Fibroblast of mammary gland (primary cell): ENCODE results near the gene ITIH4.
A peak's percentile ranks its signal among the peaks of the same experiment; 100 is the strongest.

Source experiments
- DNase-seq: peaks from one replicate; pipeline ENCODE4 v3.0.0-alpha.2; 2010; ENCODE audit warnings: low read depth
- H3K4me3 ChIP-seq: 2 replicates; pipeline ENCODE4 v1.5.1; 2011; ENCODE audit warnings: low read depth, mild to moderate bottlenecking, low read length, moderate library complexity; ENCODE audit not compliant: control insufficient read depth
- CTCF ChIP-seq: conservative IDR thresholded peaks from 2 replicates; pipeline ENCODE4 v1.5.1; 2011; ENCODE audit warnings: low read depth, low read length, inconsistent platforms; ENCODE audit not compliant: control insufficient read depth, insufficient read depth

The ITIH4 gene

GRCh38 chr3:52845691-52846431, 15.4 kb upstream of the ITIH4 start:
- no peak for DNase-seq
- TF ChIP-seq CTCF = peak; percentile 32
- H3K4me3 ChIP-seq = no peak overlapping the region

GRCh38 chr3:52845157-52845556, 14.7 kb upstream of the ITIH4 start:
- no peak for TF ChIP-seq CTCF
- no peak overlapping the region for H3K4me3 ChIP-seq
- DNase-seq = peak; percentile 11

GRCh38 chr3:52844290-52844975, 14.0 kb upstream of the ITIH4 start:
- no peak for DNase-seq
- no peak overlapping the region for H3K4me3 ChIP-seq
- TF ChIP-seq CTCF = no peak

- no peak for TF ChIP-seq CTCF
- DNase-seq = no peak
- H3K4me3 ChIP-seq = no peak overlapping the region
Observed at GRCh38 chr3:52843881-52844280, 13.4 kb upstream of the ITIH4 start.

- no peak overlapping the region for H3K4me3 ChIP-seq
- no peak for DNase-seq
- no peak for TF ChIP-seq CTCF
Observed at GRCh38 chr3:52843108-52843865, 12.8 kb upstream of the ITIH4 start.

- no peak for TF ChIP-seq CTCF
- no peak for DNase-seq
- no peak overlapping the region for H3K4me3 ChIP-seq
Observed at GRCh38 chr3:52842424-52842823, 12.0 kb upstream of the ITIH4 start.
